Loucy (cell line): ENCODE results near the gene HCFC1.

Experiments
- H2AFZ ChIP-seq: fragments of 200-600 bp; sonication (generic); 2 replicates; pipeline ENCODE4 v1.6.0; 2016; ENCODE audit warnings: antibody characterized with exemption, mild to moderate bottlenecking, low read length, moderate library complexity
- H3F3A ChIP-seq: fragments of 200-600 bp; 2 replicates; pipeline ENCODE4 v1.6.0; 2016; ENCODE audit warnings: antibody characterized with exemption, low read depth, mild to moderate bottlenecking
- H3K27me3 ChIP-seq: fragments of 200-600 bp; sonication (generic); 2 replicates; pipeline ENCODE4 v1.6.1; 2014; ENCODE audit warnings: low read length, mild to moderate bottlenecking; ENCODE audit not compliant: insufficient read depth, poor library complexity, severe bottlenecking
- H3K36me3 ChIP-seq: fragments of 200-600 bp; sonication (generic); 2 replicates; pipeline ENCODE4 v1.6.1; 2016; ENCODE audit warnings: low read length; ENCODE audit not compliant: insufficient read depth
- H3K4me1 ChIP-seq: fragments of 200-600 bp; sonication (generic); 2 replicates; pipeline ENCODE4 v1.5.1; 2014; ENCODE audit warnings: low read length, mild to moderate bottlenecking; ENCODE audit not compliant: insufficient read depth, poor library complexity, severe bottlenecking
- H3K4me2 ChIP-seq: fragments of 200-600 bp; sonication (generic); 2 replicates; pipeline ENCODE4 v1.6.0; 2014; ENCODE audit warnings: antibody characterized with exemption, low read length, low read depth, mild to moderate bottlenecking; ENCODE audit not compliant: poor library complexity, severe bottlenecking
- H3K4me3 ChIP-seq: fragments of 200-600 bp; sonication (generic); 2 replicates; pipeline ENCODE4 v1.5.1; 2014; ENCODE audit warnings: low read length, mild to moderate bottlenecking, mixed read lengths; ENCODE audit not compliant: poor library complexity, severe bottlenecking
- H3K79me2 ChIP-seq: fragments of 200-600 bp; sonication (generic); 2 replicates; pipeline ENCODE4 v1.6.1; 2014; ENCODE audit warnings: low read length; ENCODE audit not compliant: insufficient read depth
- H3K9ac ChIP-seq: fragments of 200-600 bp; sonication (generic); 2 replicates; pipeline ENCODE4 v1.6.0; 2014; ENCODE audit warnings: mild to moderate bottlenecking, low read depth, low read length, moderate library complexity; ENCODE audit not compliant: poor library complexity, severe bottlenecking
- H3K9me2 ChIP-seq: fragments of 200-600 bp; sonication (generic); replicated peaks from 2 replicates; pipeline ENCODE4 v1.6.1; 2016; ENCODE audit warnings: low read depth, low read length, mixed read lengths
- H3K9me3 ChIP-seq: fragments of 200-600 bp; sonication (generic); 2 replicates; pipeline ENCODE4 v1.6.1; 2014; ENCODE audit warnings: mild to moderate bottlenecking, antibody characterized with exemption, low read length, low read depth; ENCODE audit not compliant: insufficient read depth
- H4K20me1 ChIP-seq: fragments of 200-600 bp; sonication (generic); 2 replicates; pipeline ENCODE4 v1.6.0; 2014; ENCODE audit warnings: antibody characterized with exemption, low read length, mild to moderate bottlenecking; ENCODE audit not compliant: insufficient read depth, poor library complexity, severe bottlenecking
- CTCF ChIP-seq: fragments of 200-600 bp; sonication (generic); conservative IDR thresholded peaks from 2 replicates; pipeline ENCODE4 v1.5.1; 2014; ENCODE audit warnings: mild to moderate bottlenecking, antibody characterized with exemption, low read length
- EZH2phosphoT487 ChIP-seq: fragments of 200-600 bp; IDR thresholded peaks from 2 replicates; pipeline ENCODE4 v1.6.1; 2018; ENCODE audit warnings: antibody characterized with exemption, mild to moderate bottlenecking, moderate library complexity, borderline replicate concordance

Gene HCFC1

GRCh38 chrX:153929576-153929975, 42.0 kb downstream of the HCFC1 start:
- no peaks in the 10 kb centered on the region for H3K9me3 ChIP-seq

DNA sequence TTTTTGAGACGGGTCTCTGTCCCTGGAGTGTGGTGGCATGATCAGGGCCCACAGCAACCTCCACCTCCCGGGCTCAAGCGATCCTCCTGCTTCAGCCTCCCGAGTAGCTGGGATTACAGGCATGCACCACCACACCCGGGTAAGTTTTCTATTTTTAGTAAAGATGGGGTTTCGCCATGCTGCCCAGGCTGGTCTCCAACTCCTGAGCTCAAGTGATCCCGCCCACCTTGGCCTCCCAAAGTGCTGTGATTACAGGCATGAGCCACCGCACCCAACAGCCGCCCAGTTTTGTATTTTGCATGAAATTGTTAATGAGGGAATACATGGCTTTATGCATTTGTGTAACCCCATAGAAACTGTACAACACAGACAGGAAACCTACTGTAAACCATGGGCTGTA, 42.8 kb downstream of the HCFC1 start:
- H3K9me3 ChIP-seq: no peaks in the 10 kb centered on the region
- TF ChIP-seq EZH2phosphoT487 (no peak), CTCF (no peak)
- H3K4me3 ChIP-seq: peak overlapping the region; percentile 69
- no peaks in the 10 kb centered on the region for H3K9me2 ChIP-seq
- peaks cover 11% of the 10 kb centered on the region for H3K4me1 ChIP-seq
- H3K27me3 ChIP-seq: no peaks in the 10 kb centered on the region
- H3K79me2 ChIP-seq: peaks cover 59% of the 10 kb centered on the region
- peak overlapping the region; percentile 78 for H3K9ac ChIP-seq
- peaks cover 7% of the 10 kb centered on the region; the same call in 1 of the 2 replicates for H3F3A ChIP-seq
- H3K4me2 ChIP-seq: peak overlapping the region; percentile 71
- no peak overlapping the region for H2AFZ ChIP-seq
- no peaks in the 10 kb centered on the region for H3K36me3 ChIP-seq
- H4K20me1 ChIP-seq: no peaks in the 10 kb centered on the region

More at GRCh38 chrX:153929576-153929975, 42.0 kb downstream of the HCFC1 start:
- Histone ChIP-seq H4K20me1 (no peaks in the 10 kb centered on the region), H3K79me2 (peaks cover 59% of the 10 kb centered on the region), H3K4me1 (peaks cover 13% of the 10 kb centered on the region), H3K9me2 (no peaks in the 10 kb centered on the region), H2AFZ (no peak overlapping the region), H3K27me3 (no peaks in the 10 kb centered on the region), H3K36me3 (no peaks in the 10 kb centered on the region), H3K4me2 (peak overlapping the region; percentile 71), H3K4me3 (peak overlapping the region; percentile 69), H3F3A (peaks cover 7% of the 10 kb centered on the region; the same call in 1 of the 2 replicates), H3K9ac (peak overlapping the region; percentile 78)
- no peak for TF ChIP-seq EZH2phosphoT487
- no peak for TF ChIP-seq CTCF

DNA sequence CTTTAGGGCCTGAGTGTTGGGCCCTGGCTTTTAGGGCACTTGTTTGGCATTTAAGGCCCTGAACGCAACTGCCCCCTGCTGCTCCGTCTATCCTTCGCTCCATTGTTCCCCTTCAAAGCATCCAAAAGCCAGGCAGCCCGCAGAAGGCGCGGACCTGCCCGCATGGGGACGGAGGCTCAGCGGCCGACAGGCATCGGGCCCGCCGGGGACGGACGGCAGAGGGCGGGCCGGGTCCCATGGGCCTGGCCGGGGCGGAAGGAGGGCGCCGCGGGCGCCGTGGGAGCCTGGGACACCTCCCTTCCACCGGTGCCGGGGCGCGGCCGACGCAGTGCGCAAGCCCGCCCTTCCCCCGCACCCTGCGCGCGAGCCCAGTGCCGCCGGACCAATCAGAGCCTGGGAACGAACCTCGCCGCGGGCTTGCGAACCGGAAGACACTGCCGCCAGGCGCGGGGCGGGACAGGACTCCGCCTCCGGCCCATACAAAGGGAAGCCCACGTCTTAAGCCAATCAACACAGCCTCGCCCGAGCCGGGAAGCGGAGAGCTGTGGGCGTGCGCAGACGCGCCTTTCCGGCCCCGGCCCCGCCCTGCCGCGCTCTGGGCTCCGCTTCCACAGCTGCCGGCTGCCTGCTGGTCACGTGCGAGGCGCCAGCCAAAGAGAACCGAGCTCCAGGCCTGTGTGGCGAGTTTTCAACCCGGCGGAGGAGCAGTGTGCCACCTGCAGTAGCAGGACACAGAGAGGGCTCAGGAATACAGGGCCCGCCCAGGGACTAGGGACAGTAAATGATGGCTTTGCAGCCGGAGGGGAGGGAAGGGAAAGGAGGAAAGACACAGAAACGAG, 43.5 kb downstream of the HCFC1 start:
- H4K20me1 ChIP-seq: peaks cover 5% of the 10 kb centered on the region
- no peaks in the 10 kb centered on the region for H3K27me3 ChIP-seq
- TF ChIP-seq CTCF (0 out of 2 replicates have a peak, but pooled peaks have one; percentile 13), EZH2phosphoT487 (no peak)
- no peaks in the 10 kb centered on the region for H3K36me3 ChIP-seq
- peak overlapping the region; percentile 80 for H3K4me2 ChIP-seq
- H3K4me1 ChIP-seq: peaks cover 11% of the 10 kb centered on the region
- peak overlapping the region; percentile 98 for H3K4me3 ChIP-seq
- H2AFZ ChIP-seq: no peak overlapping the region
- peak overlapping the region; percentile 100 for H3K9ac ChIP-seq
- H3K9me3 ChIP-seq: no peaks in the 10 kb centered on the region
- peaks cover 7% of the 10 kb centered on the region; the same call in 1 of the 2 replicates for H3F3A ChIP-seq
- no peaks in the 10 kb centered on the region for H3K9me2 ChIP-seq
- peaks cover 59% of the 10 kb centered on the region for H3K79me2 ChIP-seq
